PC-3 (cell line): ENCODE measurements around the gene SUSD6. TPM values are rescaled to one million over a fixed set of nuclear protein-coding genes. Genes with fewer than 3 reads are reported as not detected.

Experiments
- ATAC-seq: fragments of 200-7000 bp; cut with Tn5 transposase; 2 replicates; pipeline ENCODE4 v1.9.1; 2020; ENCODE audit warnings: mild to moderate bottlenecking, moderate library complexity
- BruUV-seq: library from RNA; stranded (reverse); fragments of 400-500 nt; replicated peaks from 2 replicates; lab custom pipeline; 2021; lab: Mats Ljungman, UMichigan
- CTCF ChIA-PET: fragments of 300-600 bp; sonication (Branson Sonifier 250); formaldehyde crosslinking; loops from one replicate; lab custom pipeline; 2022; ENCODE audit warnings: antibody characterized with exemption; lab: Charles Lee
- POLR2A ChIA-PET: fragments of 300-600 bp; sonication (Branson Sonifier 250); formaldehyde crosslinking; loops from one replicate; lab custom pipeline; 2022; ENCODE audit warnings: antibody characterized with exemption; ENCODE audit not compliant: unreplicated experiment; lab: Charles Lee
- DNase-seq: peaks from one replicate; pipeline ENCODE4 v3.0.0-alpha.2; 2015
- H2AFZ ChIP-seq: fragments of 300-600 bp; sonication (generic); 2 replicates; pipeline ENCODE4 v1.6.0; 2016; ENCODE audit warnings: antibody characterized with exemption, low read length
- H3F3A ChIP-seq: fragments of 300-600 bp; sonication (generic); one replicate; pipeline ENCODE4 v1.6.0; 2017; ENCODE audit warnings: antibody characterized with exemption, low read length, control low read depth, mild to moderate bottlenecking; ENCODE audit not compliant: unreplicated experiment
- H3K27ac ChIP-seq: fragments of 300-600 bp; sonication (generic); 2 replicates; pipeline ENCODE4 v1.5.1; 2016; ENCODE audit warnings: mild to moderate bottlenecking, low read length
- H3K27me3 ChIP-seq: fragments of 300-600 bp; sonication (generic); 2 replicates; pipeline ENCODE4 v1.6.1; 2016; ENCODE audit warnings: low read length, mixed read lengths
- H3K36me3 ChIP-seq: fragments of 300-600 bp; sonication (generic); 2 replicates; pipeline ENCODE4 v1.6.1; 2016; ENCODE audit warnings: low read depth, mixed run types, low read length, mixed read lengths
- H3K4me1 ChIP-seq: fragments of 300-600 bp; sonication (generic); 2 replicates; pipeline ENCODE4 v1.5.1; 2016; ENCODE audit warnings: low read length; ENCODE audit not compliant: insufficient read depth
- H3K4me2 ChIP-seq: fragments of 300-600 bp; sonication (generic); 2 replicates; pipeline ENCODE4 v1.6.0; 2016; ENCODE audit warnings: low read length
- H3K4me3 ChIP-seq: fragments of 300-600 bp; sonication (generic); 2 replicates; pipeline ENCODE4 v1.5.1; 2016; ENCODE audit warnings: mild to moderate bottlenecking, low read length, mixed read lengths
- H3K79me2 ChIP-seq: fragments of 300-600 bp; sonication (generic); 2 replicates; pipeline ENCODE4 v1.6.1; 2017; ENCODE audit warnings: low read length, mixed read lengths
- H3K9ac ChIP-seq: fragments of 300-600 bp; sonication (generic); 2 replicates; pipeline ENCODE4 v1.6.0; 2016; ENCODE audit warnings: mild to moderate bottlenecking, low read length
- H3K9me2 ChIP-seq: fragments of 300-600 bp; sonication (generic); replicated peaks from 2 replicates; pipeline ENCODE4 v1.6.1; 2016; ENCODE audit warnings: mixed run types, low read length, mixed read lengths
- H3K9me3 ChIP-seq: fragments of 300-600 bp; sonication (generic); 2 replicates; pipeline ENCODE4 v1.6.1; 2016; ENCODE audit warnings: low read length, mixed read lengths
- H4K20me1 ChIP-seq: fragments of 300-600 bp; sonication (generic); 2 replicates; pipeline ENCODE4 v1.6.1; 2016; ENCODE audit warnings: low read length, mixed read lengths
- CTCF ChIP-seq: fragments of 300-600 bp; sonication (generic); conservative IDR thresholded peaks from 2 replicates; pipeline ENCODE4 v1.5.1; 2017; ENCODE audit warnings: antibody characterized with exemption, low read depth, mild to moderate bottlenecking, low read length
- EZH2 ChIP-seq: fragments of 300-600 bp; sonication (generic); IDR thresholded peaks from one replicate; pipeline ENCODE4 v1.6.1; 2017; ENCODE audit warnings: antibody characterized with exemption, mild to moderate bottlenecking, low read length; ENCODE audit not compliant: unreplicated experiment
- EZH2phosphoT487 ChIP-seq: fragments of 300-600 bp; sonication (generic); IDR thresholded peaks from 2 replicates; pipeline ENCODE4 v1.6.1; 2018; ENCODE audit warnings: mild to moderate bottlenecking, antibody characterized with exemption, low read length, borderline replicate concordance
- intact Hi-C: fragments of 100-400 bp; cut with micrococcal nuclease; formaldehyde crosslinking; loops from 2 replicates; pipeline ENCODE4 v1.9.0; 2023
- total RNA-seq: library from RNA; depleted of rRNA; stranded (reverse); fragments of >200 nt; gene quantifications from 2 replicates; pipeline ENCODE4 v1.2.3, GENCODE V29; 2014

SUSD6 gene
- total RNA-seq, 1 experiment from 2014 or later = 6.1 TPM

GRCh38 chr14:69629225-69630127, 18.1 kb downstream of the SUSD6 start:
- Histone ChIP-seq H3K4me2 (no peak overlapping the region), H3K4me1 (peaks cover 25% of the 10 kb centered on the region), H3F3A (no peaks in the 10 kb centered on the region), H2AFZ (no peak overlapping the region), H3K27ac (no peak overlapping the region), H3K36me3 (no peaks in the 10 kb centered on the region), H3K79me2 (no peaks in the 10 kb centered on the region), H3K4me3 (no peak overlapping the region), H4K20me1 (no peaks in the 10 kb centered on the region), H3K9ac (no peak overlapping the region), H3K9me2 (no peaks in the 10 kb centered on the region), H3K27me3 (no peaks in the 10 kb centered on the region), H3K9me3 (no peaks in the 10 kb centered on the region)
- TF ChIP-seq EZH2 = no peak
- no peak for TF ChIP-seq CTCF
- TF ChIP-seq EZH2phosphoT487 = no peak
- POLR2A ChIA-PET = no interaction called here
- BruUV-seq = no TSS peak
- CTCF ChIA-PET = no interaction called here
- ATAC-seq (no peak), DNase-seq (no peak)
- intact Hi-C loops = loop anchor here (2.0 kb wide), 1 partner anchor 13 kb away; no protein-coding TSS in a partner anchor

- H3K27ac ChIP-seq = no peak overlapping the region
- no TSS peak for BruUV-seq
- DNase-seq (no peak), ATAC-seq (no peak)
- H3K9ac ChIP-seq = no peak overlapping the region
- no peaks in the 10 kb centered on the region for H4K20me1 ChIP-seq
- H3K4me1 ChIP-seq = peaks cover 25% of the 10 kb centered on the region
- H3K27me3 ChIP-seq = no peaks in the 10 kb centered on the region
- no peaks in the 10 kb centered on the region for H3K79me2 ChIP-seq
- H3K9me3 ChIP-seq = no peaks in the 10 kb centered on the region
- H3K4me3 ChIP-seq = no peak overlapping the region
- H3K9me2 ChIP-seq = no peaks in the 10 kb centered on the region
- no peaks in the 10 kb centered on the region for H3F3A ChIP-seq
- H3K36me3 ChIP-seq = no peaks in the 10 kb centered on the region
- TF ChIP-seq CTCF (no peak), EZH2 (no peak), EZH2phosphoT487 (no peak)
- POLR2A ChIA-PET = no interaction called here
- H2AFZ ChIP-seq = no peak overlapping the region
- CTCF ChIA-PET = no interaction called here
- no peak overlapping the region for H3K4me2 ChIP-seq
- intact Hi-C loops = loop anchor here (2.0 kb wide), 1 partner anchor 14 kb away; no protein-coding TSS in a partner anchor
Measured at GRCh38 chr14:69630360-69630759, 19.0 kb downstream of the SUSD6 start.

- Histone ChIP-seq H3K27ac (no peak overlapping the region), H3K4me1 (peaks cover 25% of the 10 kb centered on the region), H2AFZ (no peak overlapping the region), H3F3A (no peaks in the 10 kb centered on the region), H3K9me3 (no peaks in the 10 kb centered on the region), H3K27me3 (no peaks in the 10 kb centered on the region), H3K4me2 (peak overlapping the region; percentile 6; the same call in 1 of the 2 replicates), H3K9ac (no peak overlapping the region), H3K4me3 (no peak overlapping the region), H3K79me2 (no peaks in the 10 kb centered on the region), H3K9me2 (no peaks in the 10 kb centered on the region), H4K20me1 (no peaks in the 10 kb centered on the region), H3K36me3 (no peaks in the 10 kb centered on the region)
- peak; percentile 83 for ATAC-seq
- ChIA-PET CTCF (no interaction called here), POLR2A (no interaction called here)
- intact Hi-C loops = loop anchor here (2.0 kb wide), 1 partner anchor 15 kb away; no protein-coding TSS in a partner anchor
- no TSS peak for BruUV-seq
- DNase-seq = peak; percentile 59
- TF ChIP-seq CTCF (no peak), EZH2 (no peak), EZH2phosphoT487 (no peak)
Measured at GRCh38 chr14:69631509-69631908, 20.1 kb downstream of the SUSD6 start.
